ENCODE measurements around the gene SPACA6.
A peak's percentile ranks its signal among the peaks of the same experiment; 100 is the strongest.

Gene SPACA6

DNA sequence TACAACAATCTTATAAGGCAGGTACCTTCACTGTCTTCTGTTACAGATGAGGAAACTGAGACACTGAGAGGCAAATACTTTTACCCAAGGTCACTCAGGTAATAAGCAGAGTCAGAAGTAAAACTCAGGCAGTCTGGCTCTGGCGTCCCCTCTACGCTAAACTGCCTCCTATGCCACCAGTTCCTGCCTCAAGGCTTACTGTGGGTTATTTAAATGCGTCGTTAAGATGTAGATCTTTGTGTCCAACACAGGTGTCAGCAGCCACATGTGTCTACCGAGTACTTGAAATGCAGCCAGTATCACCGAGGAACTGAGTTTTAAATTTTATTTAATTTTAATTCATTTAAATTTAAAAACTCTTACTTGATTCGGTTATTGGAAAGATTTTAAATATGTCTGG lies 28.8 kb downstream of the SPACA6 start:
- no peak for DNase-seq (ENCODE audit: extremely low read depth, low read depth)
- no peak overlapping the region for H3K4me3 ChIP-seq (replicated peaks; ENCODE audit: low read depth, low read length)
- TF ChIP-seq, protein P1, sequence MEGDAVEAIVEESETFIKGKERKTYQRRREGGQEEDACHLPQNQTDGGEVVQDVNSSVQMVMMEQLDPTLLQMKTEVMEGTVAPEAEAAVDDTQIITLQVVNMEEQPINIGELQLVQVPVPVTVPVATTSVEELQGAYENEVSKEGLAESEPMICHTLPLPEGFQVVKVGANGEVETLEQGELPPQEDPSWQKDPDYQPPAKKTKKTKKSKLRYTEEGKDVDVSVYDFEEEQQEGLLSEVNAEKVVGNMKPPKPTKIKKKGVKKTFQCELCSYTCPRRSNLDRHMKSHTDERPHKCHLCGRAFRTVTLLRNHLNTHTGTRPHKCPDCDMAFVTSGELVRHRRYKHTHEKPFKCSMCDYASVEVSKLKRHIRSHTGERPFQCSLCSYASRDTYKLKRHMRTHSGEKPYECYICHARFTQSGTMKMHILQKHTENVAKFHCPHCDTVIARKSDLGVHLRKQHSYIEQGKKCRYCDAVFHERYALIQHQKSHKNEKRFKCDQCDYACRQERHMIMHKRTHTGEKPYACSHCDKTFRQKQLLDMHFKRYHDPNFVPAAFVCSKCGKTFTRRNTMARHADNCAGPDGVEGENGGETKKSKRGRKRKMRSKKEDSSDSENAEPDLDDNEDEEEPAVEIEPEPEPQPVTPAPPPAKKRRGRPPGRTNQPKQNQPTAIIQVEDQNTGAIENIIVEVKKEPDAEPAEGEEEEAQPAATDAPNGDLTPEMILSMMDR (IDR thresholded peaks at IDR 0.05; ENCODE audit: low read depth, low read length, missing control alignments) = no peak

GRCh38 chr19:51722492-51722891 lies 29.4 kb downstream of the SPACA6 start:
- H3K4me3 ChIP-seq (replicated peaks; ENCODE audit: low read depth, low read length) = no peak overlapping the region
- no peak for DNase-seq (ENCODE audit: extremely low read depth, low read depth)

DNA sequence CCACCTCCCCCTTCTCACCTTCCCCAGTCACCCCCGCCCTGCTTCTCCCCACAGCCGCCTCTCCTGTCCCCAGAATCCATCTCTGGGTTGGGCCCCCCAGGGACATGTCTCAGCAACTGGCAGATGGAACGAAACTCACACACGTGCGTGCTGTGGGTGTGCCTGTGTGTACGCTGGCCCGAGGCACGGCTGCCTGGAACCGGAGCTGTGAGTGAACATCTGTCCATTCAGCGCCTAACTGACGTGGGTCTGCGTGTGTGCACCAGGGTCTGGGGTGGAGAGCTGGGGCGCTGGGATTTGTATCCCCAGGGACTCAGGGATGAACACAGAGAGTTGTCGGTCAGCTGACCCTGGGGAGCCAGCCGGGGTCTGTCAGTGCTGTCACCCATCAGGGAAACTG lies 31.4 kb downstream of the SPACA6 start:
- TF ChIP-seq, protein P1 (IDR thresholded peaks at IDR 0.05; ENCODE audit: low read depth, low read length, missing control alignments) = no peak
- DNase-seq (ENCODE audit: extremely low read depth, low read depth) = no peak
- H3K4me3 ChIP-seq (replicated peaks; ENCODE audit: low read depth, low read length) = no peak overlapping the region

More at GRCh38 chr19:51722492-51722891, 29.4 kb downstream of the SPACA6 start:
- TF ChIP-seq, protein P1 (IDR thresholded peaks at IDR 0.05; ENCODE audit: low read depth, low read length, missing control alignments) = no peak

DNA sequence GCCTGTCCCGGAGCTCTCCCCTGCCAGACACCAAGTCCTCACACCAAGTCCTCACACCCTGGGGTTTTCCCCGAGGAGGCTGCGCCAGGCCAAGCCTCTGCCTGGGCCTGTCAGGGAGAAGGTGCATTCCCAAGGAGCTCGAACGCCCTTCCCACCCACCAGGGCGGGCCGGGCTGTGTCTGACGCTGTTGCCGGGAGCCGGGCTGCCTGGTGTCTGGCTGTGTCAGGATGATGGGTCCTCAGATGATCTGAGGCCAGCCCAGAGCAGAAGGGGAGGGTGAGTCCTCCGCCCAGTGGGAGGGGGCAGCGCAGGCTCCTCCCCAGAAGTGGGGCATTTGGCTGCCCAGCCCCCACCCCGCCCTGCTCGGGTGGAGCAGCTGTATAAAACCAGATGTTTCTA lies 32.9 kb downstream of the SPACA6 start:
- TF ChIP-seq, protein P1 (IDR thresholded peaks at IDR 0.05; ENCODE audit: low read depth, low read length, missing control alignments) = no peak
- no peak overlapping the region for H3K4me3 ChIP-seq (replicated peaks; ENCODE audit: low read depth, low read length)
- DNase-seq (ENCODE audit: extremely low read depth, low read depth) = peak; percentile 16

GRCh38 chr19:51727349-51727880 lies 34.3 kb downstream of the SPACA6 start:
- DNase-seq (ENCODE audit: extremely low read depth, low read depth) = no peak
- no peak overlapping the region for H3K4me3 ChIP-seq (replicated peaks; ENCODE audit: low read depth, low read length)
- TF ChIP-seq, protein P1 (IDR thresholded peaks at IDR 0.05; ENCODE audit: low read depth, low read length, missing control alignments) = no peak

DNA sequence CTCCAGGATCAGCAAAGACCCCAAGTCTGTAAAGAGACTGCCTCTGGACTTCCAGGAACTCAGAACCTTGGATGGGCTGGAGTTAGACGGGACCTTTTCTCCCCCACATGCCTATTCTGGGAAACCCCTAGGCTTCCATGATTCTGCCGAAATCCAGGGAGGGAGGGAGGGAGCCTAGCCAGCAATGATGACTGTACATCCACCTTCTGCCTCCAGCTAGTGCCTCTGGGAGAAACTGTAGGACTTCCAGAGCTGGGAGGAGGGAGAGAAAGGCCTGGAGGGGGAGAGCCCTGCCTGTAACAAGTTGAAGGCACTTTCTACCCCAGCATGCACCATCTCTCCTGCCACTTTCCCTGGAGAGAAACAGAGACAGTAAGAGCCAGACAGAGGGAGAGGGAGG lies 36.7 kb downstream of the SPACA6 start:
- DNase-seq (ENCODE audit: extremely low read depth, low read depth) = no peak
- TF ChIP-seq, protein P1 (IDR thresholded peaks at IDR 0.05; ENCODE audit: low read depth, low read length, missing control alignments) = no peak
- H3K4me3 ChIP-seq (replicated peaks; ENCODE audit: low read depth, low read length) = no peak overlapping the region
